Stimulated activated CD4-positive, alpha-beta T cell treated with anti-CD3 and anti-CD28 coated beads, Interleukin-1b, Interleukin-23, amount 100 ng/mL, for 24 hours (primary cell): ENCODE measurements around the gene LOX.

Source experiments
- DNase-seq, 4 experiments: peaks; one replicate each; pipeline ENCODE4 v3.0.0-alpha.2; 2020; ENCODE audit warnings: low read depth in 4 of 4, low spot score in 1 of 4

LOX gene

GRCh38 chr5:122078116-122079110 is at the start of gene LOX:
TSS of gene LOX (minus strand) at chr5:122078259. CDS start at chr5:122077985, 274 bp downstream.
- no peak for DNase-seq

GRCh38 chr5:122126756-122127321 is 48.8 kb upstream of the LOX start:
- no peak for DNase-seq

- DNase-seq = no peak
Measured at GRCh38 chr5:122126177-122126755, 48.2 kb upstream of the LOX start.

- no peak for DNase-seq
Measured at GRCh38 chr5:122124766-122125165, 46.7 kb upstream of the LOX start.

- DNase-seq = no peak
Measured at GRCh38 chr5:122121479-122122465, 43.7 kb upstream of the LOX start.

GRCh38 chr5:122120957-122121356 is 42.9 kb upstream of the LOX start:
- no peak for DNase-seq

GRCh38 chr5:122120493-122120892 is 42.4 kb upstream of the LOX start:
- DNase-seq = no peak

GRCh38 chr5:122119205-122119604 is 41.1 kb upstream of the LOX start:
- no peak for DNase-seq

GRCh38 chr5:122118356-122118948 is 40.4 kb upstream of the LOX start:
- DNase-seq = no peak

GRCh38 chr5:122114501-122114900 is 36.4 kb upstream of the LOX start:
- no peak for DNase-seq

- DNase-seq = no peak
Measured at GRCh38 chr5:122112733-122113558, 34.9 kb upstream of the LOX start.

- no peak for DNase-seq
Measured at GRCh38 chr5:122112063-122112462, 34.0 kb upstream of the LOX start.

- no peak for DNase-seq
Measured at GRCh38 chr5:122111460-122111859, 33.4 kb upstream of the LOX start.

GRCh38 chr5:122110987-122111386 is 32.9 kb upstream of the LOX start:
- no peak for DNase-seq

- no peak for DNase-seq
Measured at GRCh38 chr5:122107016-122107415, 29.0 kb upstream of the LOX start.

- no peak for DNase-seq
Measured at GRCh38 chr5:122105909-122106308, 27.9 kb upstream of the LOX start.

- DNase-seq = no peak
Measured at GRCh38 chr5:122102825-122103224, 24.8 kb upstream of the LOX start.

- no peak for DNase-seq
Measured at GRCh38 chr5:122101636-122102285, 23.7 kb upstream of the LOX start.
